Erythroblast (primary cell): ENCODE measurements around the gene NFX1.

Experiments used
- GATA1 ChIP-seq: IDR thresholded peaks from 2 replicates; pipeline ENCODE4 v1.6.1; 2011; ENCODE audit warnings: low read depth, mild to moderate bottlenecking, control low read depth, low read length, moderate library complexity
- POLR2A ChIP-seq: IDR thresholded peaks from 2 replicates; pipeline ENCODE4 v1.6.1; 2011; ENCODE audit warnings: mild to moderate bottlenecking, low read length

- TF ChIP-seq POLR2A, result no peak
- TF ChIP-seq GATA1, result no peak
Measured at GRCh38 chr9:33273972-33274328, 16.4 kb upstream of the NFX1 start.
